GM19452 (cell line): ENCODE data around the gene TPCN1.

Experiments used
- ATAC-seq: cut with Tn5 transposase; IDR thresholded peaks from one replicate; pipeline ENCODE4 v1.9.1; 2021; ENCODE audit not compliant: unreplicated experiment

TPCN1 gene

DNA sequence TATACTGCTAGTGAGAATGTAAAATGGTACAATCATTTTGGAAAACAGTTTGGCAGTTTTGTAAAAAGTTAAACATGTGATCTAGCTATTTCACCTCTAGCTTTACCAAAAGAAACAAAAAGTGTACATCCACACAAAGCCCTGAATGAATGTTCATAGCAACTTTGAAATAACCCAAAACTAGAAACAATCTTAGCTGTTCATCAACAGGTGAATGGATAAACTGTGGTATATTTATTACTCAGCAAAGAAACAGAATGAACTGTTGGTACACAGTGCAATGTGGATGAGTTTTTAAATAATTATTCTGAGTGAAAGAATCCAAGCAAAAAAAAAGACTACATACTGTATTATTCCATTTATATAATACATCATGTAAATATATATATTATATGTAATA, 36.3 kb downstream of the TPCN1 start:
- no peak for ATAC-seq

DNA sequence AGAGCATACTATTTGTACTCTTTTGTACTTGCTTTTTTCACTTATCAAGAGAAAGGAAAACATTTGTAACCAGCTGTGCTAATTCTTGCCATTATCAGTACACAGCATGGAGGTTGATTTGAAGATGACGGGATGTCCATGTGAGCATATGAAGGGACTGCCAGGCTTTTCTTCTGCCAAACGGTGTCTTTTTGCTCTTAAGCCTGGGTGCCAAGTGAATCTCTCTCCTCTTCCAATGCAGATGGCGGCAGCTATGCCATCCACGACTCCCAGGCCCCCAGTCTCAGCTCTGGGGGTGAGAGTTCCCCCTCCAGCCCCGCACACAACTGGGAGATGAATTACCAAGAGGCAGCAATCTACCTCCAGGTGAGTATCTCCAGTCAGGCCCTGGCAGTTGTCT, 38.9 kb downstream of the TPCN1 start:
- ATAC-seq, result no peak

DNA sequence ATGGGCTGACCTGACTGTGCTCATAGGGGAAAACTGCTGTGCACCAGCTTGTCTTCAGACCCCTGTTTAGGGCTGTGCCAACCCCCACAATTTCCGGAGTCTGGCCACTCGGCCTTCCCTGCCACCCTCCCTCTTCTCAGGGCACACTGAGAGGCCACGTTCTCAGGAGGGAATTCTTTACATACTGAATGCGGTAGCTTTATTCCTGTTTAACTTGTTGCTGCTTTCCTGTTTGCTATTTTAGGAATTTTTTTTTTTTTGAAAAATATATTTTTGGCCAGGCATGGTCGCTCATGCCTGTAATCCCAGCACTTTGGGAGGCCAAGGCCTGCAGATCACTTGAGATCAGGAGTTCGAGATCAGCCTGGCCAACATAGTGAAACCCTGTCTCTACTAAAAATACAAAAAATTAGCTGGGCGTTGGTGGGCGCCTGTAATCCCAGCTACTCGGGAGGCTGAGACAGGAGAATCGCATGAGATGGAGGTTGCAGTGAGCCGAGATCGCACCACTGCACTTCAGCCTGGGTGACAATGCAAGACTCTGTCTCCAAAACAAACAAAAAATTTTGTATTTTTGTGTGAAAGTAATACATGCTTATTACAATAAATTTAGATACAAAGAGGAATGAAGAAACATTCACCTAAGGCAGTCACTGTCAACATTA, 39.5 kb downstream of the TPCN1 start:
- ATAC-seq, result no peak

DNA sequence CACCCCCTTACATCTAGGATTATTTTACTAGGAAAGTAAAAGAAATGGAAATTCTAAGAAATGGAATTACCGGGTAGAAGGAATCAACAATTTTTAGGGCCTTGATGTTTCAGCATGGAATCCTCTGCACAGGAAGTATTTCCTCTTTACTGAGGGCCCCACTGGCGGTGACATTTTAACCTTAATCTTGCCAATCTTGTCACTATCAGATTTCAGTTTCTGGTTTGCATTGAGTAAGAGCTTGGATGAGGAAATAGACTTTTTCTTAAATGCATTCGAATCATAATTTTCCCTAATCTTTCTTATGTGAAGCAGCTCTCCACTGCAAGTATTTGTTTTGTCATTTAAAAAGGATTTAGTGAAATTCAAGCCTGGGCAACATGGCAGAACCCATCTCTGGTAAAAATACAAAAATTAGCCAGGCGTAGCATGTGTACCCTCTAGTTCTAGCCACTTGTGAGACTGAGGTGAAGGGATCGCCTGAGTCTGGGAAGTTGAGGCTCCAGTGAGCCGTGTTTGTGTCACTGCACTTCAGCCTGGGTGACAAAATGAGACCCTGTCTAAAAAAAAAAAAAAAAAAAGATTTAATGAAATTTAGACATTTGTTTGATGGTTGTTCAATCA, 40.7 kb downstream of the TPCN1 start:
- no peak for ATAC-seq

DNA sequence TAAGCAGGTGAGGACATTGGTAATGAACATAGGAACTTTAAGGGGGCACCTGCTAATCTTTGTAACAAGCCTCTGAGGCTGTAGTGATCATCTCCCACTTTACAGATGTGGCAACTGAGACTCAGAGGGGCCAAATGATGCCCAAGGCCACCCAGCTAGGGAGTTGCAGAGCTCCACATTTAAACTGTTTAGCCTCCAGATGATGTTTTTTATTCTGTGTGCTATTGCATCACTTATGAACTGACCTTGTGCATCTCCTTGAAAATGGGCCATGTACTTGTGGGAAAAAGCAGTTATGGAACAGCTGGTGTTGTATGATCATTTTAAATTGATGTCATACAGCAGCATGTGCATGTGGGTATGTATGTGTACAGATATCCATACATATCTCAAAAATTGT, 41.4 kb downstream of the TPCN1 start:
- no peak for ATAC-seq

DNA sequence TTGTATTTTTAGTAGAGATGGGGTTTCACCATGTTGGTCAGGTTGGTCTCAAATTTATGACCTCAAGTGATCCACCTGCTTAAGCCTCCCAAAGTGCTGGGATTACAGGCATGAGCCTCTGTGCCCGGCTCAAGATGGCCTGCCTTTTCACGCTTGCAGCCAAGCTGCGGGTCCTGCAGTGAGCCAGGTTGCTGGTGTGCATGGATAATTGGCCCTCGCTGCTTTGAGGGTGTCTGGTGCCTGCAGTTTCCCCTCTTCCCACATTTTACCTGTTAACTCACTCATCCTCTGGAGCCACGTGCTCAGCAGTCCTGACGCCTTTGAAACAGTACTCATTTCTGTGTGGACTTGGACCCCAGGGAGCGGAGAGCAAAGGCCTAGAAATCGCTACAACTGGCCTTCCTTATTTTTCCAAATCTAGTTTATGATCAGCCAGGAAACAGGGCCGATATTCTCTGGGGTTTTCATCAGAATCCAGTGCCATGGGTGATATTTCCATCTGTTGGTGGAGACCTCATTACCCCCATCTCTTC, 42.2 kb downstream of the TPCN1 start:
- no peak for ATAC-seq

DNA sequence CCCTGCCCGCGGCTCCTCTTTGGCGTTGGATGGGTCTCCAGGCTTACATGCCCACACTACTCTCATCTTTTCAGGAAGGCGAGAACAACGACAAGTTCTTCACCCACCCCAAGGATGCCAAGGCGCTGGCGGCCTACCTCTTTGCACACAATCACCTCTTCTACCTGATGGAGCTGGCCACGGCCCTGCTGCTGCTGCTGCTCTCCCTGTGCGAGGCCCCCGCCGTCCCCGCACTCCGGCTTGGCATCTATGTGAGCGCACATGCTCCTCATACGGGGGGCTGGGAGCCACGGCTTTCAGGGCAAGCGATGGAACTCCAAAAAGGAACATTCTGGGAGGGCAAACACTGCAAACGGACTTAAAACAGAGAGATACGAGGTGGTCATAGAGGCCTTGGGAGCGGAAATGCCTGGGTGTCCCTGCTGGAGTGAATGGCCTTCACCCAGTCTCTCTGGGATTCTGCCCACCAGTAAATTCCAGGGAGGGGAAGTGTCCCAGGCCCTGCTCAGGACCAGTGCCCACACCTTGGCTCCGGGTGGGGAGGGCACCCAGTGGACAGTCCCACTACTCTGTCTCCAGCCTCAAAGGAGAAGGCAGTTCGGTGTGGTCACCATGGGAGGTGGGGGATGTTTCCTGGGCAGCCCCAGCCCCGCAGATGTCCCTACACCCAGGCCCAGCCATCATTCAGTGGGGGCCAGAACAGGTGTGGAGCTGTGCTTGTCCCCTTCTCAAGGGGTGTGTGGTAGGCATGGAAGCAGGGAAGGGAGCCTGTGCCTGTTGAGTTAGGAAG, 45.0 kb downstream of the TPCN1 start:
- no peak for ATAC-seq

DNA sequence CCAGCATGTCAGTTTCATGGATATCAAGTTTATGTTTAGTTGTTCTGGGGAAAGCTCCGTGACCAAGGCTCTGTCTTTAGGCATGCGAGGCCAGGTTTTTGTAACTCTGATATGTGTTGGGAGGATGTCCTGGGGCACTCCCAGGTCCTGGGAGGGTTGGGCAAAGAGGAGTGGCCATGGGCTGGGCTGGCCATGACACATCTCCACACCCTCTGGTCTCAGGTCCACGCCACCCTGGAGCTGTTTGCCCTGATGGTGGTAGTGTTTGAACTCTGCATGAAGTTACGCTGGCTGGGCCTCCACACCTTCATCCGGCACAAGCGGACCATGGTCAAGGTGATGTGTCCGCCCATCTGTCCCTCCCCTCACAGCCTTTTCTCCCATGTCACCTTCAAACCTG, 46.4 kb downstream of the TPCN1 start:
- no peak for ATAC-seq

DNA sequence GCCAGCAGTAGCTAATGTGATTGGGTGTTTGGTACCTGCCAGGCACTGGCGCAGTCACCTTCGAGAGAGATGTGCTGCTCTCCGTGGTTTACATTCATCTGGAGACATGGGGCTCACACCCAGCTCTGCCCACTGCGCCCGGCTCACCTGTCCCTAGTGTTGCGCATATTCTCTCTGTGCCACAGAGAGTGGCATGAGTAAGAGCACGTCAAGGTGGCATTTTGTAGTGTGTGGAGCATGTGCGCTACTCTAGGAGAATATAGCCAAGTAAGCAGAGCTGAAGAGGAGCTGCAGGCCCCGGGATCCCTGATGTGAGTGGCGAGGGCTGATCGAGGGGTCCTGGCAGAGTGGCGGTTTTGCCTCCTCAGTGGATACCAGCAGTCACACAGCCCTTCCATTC, 46.9 kb downstream of the TPCN1 start:
- no peak for ATAC-seq

DNA sequence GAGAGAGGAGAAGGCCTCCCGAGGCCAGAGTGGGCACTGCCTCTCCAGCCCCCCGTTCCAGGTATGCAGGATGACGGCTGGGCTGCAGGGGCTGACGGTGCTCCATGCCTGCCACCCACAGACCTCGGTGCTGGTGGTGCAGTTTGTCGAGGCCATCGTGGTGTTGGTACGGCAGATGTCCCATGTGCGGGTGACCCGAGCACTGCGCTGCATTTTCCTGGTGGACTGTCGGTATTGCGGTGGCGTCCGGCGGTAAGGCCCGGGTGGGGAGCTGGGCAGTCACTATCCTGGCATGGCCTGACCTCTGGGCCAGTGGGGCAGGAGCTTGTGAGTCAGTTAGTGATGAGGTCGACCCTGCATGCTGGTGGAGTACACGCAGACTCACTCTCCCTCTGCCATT, 47.4 kb downstream of the TPCN1 start:
- ATAC-seq, result no peak

DNA sequence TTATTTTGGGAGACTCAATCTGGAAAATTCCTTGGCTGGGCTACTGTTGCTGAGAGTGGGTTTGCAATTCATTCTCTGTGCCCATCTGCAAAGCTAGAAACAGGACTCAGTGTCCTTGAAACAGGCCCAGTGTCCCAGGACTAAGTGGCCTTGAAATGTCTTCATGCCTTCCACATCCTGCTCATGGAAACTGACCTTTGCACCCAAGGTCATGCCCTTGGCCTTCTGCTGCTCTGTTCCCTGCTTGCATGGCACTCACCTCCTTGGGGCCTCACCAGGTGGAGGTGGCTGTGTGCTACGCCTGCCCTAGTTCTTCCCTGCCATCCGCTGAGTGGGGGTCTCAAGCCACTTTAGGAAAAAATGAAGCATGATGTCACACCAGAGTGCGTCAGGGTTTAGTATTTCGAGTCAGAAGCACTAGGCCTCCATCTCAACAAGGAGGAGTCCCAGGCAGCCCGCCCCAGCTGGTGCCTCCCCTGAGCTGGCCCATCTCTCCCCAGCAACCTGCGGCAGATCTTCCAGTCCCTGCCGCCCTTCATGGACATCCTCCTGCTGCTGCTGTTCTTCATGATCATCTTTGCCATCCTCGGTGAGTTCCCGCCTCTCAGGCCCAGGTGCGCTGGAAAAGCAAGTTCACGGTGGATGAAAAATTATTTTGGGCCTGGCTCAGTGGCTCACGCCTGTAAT, 48.1 kb downstream of the TPCN1 start:
- ATAC-seq, result no peak

DNA sequence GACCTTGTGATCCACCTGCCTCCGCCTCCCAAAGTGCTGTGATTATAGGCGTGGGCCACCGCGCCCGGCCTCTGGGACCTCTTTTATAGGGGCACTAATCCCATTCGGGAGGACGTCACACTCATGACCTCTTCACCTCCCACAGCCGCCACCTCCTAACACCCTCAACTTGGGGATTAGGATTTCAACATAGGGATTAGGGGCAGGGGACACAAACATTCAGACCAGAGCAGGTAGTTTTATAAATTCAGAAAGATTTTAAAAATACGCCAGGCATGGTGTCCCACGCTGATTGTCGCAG, 49.4 kb downstream of the TPCN1 start:
- ATAC-seq, result no peak

DNA sequence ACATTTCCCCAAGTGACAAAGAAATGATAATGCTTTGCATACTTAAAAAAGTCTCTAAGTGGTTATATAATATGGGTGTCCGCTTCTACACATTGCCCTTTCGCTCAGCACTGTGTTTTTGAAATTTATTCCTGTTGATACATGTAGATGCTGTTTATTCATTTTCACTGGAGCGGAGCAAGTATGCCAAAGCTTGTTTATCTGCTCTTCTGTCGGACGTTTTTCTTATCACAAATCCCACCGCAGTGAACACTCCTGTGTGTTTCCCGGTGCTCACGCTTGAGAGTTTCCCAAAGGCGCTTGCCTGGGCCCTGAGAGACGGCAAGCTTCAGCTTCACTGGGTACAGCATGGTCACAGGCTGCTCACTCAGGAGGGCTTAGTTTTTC, 50.2 kb downstream of the TPCN1 start:
- ATAC-seq, result no peak

DNA sequence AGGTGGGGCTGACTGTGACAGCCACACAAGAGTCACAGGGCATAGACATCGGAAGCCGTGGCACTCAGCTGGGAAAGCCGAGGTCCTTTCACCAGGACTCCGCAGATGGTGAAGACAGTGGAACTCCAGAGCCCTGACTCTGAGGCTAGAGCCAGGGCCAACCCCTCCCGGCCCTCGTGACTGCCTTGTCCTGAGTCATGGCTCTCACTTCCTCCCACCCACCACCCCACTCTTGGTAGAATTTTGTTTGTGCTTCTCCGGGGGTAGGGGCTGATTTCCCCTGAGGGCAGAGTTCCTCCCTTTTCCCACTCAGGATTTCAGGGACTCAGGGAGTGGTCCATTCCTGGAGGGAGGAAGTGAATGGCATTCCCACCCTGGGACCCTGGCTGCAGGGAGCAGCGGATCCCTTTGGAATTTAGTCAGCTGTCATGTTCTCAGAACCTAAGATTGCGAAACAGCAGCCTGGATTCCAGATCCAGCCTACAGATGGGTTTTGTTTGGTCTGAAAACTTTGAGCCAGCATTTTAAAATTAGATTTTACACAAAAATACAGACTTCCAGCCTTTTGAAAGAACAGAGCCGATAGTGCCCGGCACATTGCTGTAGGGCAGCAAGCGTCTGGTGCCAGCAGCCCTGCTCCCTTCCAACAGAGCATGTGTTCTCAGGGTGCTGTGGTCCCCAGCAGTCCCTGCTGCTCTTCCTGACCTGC, 50.7 kb downstream of the TPCN1 start:
- ATAC-seq, result no peak

DNA sequence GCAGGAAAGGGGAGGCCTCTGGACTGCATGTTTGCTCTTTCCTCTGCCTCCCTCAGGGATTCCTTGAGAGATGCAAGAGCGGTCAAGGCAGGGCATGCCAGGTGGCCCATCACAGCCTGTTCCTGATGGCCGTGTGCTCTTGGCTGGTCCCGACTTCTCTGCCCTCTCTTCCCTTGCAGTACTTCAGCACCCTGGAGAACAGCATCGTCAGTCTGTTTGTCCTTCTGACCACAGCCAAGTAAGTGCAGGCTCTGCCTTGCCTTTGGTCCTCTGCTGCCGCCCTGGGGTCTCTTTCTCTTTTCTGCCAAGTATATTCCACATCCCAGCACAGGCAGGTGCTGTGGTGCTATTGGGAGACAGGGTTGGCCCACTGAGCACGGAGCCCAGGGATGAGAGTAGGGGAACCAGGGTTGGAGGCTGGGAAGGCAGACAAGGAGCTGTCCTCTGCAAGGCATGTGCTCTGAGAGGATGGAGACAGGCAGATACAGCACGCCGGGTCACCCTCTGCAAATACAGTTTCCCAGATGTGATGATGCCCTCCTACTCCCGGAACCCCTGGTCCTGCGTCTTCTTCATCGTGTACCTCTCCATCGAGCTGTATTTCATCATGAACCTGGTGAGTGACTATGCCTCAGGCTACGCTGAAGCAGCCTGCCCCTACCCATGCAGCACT, 51.9 kb downstream of the TPCN1 start:
- no peak for ATAC-seq

DNA sequence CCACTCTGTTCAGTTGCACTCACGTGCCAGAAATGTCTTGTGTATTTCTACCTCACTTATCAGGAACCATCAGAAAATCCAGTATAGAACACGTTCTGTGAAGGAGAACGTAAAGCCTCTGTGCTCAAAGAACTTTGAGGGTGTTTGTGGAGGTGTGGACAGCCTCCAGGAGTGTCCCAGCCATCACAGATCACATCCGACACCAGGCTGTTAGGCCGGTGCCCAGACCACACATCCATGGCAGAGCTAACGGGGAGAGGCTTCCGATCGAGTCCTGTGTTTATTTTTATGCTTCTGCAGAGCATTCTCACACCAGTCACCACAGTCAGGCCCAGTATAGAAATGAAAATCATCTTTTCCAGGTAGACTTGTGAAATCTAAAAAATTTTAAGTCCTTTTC, 53.6 kb downstream of the TPCN1 start:
- no peak for ATAC-seq

DNA sequence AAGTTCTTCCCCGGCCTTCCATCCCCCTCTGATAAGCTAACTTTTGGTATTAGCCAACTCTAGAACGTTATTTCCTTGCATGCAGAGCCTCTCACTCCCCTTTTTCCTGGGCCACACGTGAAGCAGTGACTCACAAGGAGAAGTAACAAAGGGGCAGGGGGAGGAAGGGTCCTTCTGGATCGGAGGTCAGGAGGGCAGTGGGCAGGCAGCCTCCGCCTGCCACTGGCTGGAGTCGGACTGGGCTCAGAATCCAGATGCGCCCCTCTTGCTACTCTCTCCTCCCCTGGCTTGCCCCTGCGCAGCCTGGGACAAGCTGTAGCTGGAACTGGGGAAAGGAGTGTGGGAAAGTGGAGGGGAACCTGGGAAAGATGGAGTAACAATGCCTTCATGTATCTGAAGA, 55.0 kb downstream of the TPCN1 start:
- no peak for ATAC-seq

DNA sequence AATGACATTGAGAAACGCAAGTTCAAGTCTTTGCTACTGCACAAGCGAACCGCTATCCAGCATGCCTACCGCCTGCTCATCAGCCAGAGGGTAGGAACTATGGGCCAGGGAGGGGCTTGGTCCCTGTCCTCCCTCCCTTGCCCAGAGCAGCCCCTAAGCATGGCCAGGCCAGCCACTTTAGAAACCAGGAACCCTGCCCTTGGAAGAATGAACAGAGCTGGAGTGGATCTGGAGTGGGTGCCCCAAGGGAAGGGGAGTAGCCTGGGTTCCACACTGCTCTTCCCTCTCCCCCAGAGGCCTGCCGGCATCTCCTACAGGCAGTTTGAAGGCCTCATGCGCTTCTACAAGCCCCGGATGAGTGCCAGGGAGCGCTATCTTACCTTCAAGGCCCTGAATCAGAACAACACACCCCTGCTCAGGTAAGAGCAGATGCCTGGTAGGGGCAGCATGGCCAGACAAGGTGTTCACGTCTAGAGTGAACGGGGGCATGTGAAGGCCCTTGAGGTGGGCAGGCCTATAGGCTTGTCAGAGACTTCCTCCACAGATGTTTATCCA, 55.8 kb downstream of the TPCN1 start:
- no peak for ATAC-seq

DNA sequence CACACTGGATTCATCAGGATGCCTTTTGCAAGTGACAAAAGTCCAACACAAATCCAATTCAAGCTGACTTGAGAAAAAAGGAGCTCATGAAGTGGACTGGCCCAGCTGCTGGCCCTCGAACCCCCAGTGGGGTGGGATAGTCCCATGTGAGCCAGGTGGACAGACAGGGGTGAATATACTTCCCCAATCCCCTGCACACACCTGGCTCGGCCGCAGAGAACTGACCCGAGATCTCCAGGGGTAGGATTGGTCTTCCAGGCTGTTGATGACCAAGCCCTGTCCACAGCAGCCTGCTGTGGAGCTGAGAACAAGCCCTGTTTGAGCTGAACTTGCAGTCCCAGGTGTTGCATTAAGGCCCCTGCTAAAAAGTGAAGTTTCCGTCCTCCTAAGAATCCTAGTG, 56.2 kb downstream of the TPCN1 start:
- ATAC-seq, result no peak

DNA sequence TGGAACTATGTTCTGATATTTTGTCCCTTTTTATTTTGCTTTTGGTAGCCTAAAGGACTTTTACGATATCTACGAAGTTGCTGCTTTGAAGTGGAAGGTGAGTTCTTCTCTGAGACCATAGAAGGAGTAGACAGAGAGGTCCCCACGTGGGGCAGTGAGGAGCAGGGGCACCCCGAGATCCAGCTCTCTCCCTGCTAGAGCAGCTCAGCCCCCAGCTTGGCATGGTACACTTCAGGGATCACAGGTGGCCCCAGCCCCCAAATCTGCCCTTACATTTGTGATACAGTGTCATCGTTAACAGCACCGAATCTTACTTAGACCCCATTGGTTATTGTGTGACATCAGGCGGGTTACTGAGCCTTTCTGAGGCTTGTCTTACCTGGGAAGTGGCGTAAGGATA, 56.9 kb downstream of the TPCN1 start:
- no peak for ATAC-seq
